Body of pancreas (tissue), 4 donors: Measurements from ENCODE around the gene LRRC15. TPM values are rescaled to one million over a fixed set of nuclear protein-coding genes. Genes with fewer than 3 reads are reported as not detected.

ENCODE experiments used
- ATAC-seq: fragments of 150-250 bp; one replicate; pipeline ENCODE4 v1.9.1; 2016
- DNase-seq, 4 donors: peaks; one replicate each; pipeline ENCODE4 v3.0.0-alpha.2; 2019
- H3K27ac ChIP-seq, 4 donors: fragments of 200-600 bp; sonication (generic); 1 replicate in 3 of 4; 2 replicates in 1 of 4; pipeline versions ENCODE4 v1.5.1 to v1.6.1; 2016 to 2019; ENCODE audit warnings: mild to moderate bottlenecking in 1 of 4, mixed read lengths in 1 of 4, moderate library complexity in 1 of 4
- H3K27me3 ChIP-seq, 2 donors: fragments of 200-600 bp; sonication (generic); one replicate each; pipeline ENCODE4 v1.6.0; 2016; ENCODE audit warnings: mild to moderate bottlenecking in 1 of 2
- H3K36me3 ChIP-seq, 2 donors: fragments of 200-600 bp; sonication (generic); replicated peaks in 1 of 2; 2 replicates each; pipeline ENCODE4 v1.5.1; 2016; ENCODE audit warnings: low read depth in 2 of 2; ENCODE audit not compliant: insufficient read depth in 1 of 2
- H3K4me1 ChIP-seq: fragments of 200-600 bp; sonication (generic); one replicate; pipeline ENCODE4 v1.6.0; 2016
- H3K4me3 ChIP-seq, 2 donors: fragments of 200-600 bp; sonication (generic); 1 replicate in 1 of 2; 2 replicates in 1 of 2; pipeline ENCODE4 v1.5.1; 2016 to 2019
- H3K9me3 ChIP-seq, 3 donors: fragments of 200-600 bp; sonication (generic); 1 replicate in 2 of 3; 2 replicates in 1 of 3; pipeline ENCODE4 v1.5.1; 2016
- CTCF ChIP-seq, 7 experiments: fragments of 450-650 bp in 4 of 7; fragments of 200-600 bp in 3 of 7; sonication (generic) in 3 of 7; IDR thresholded peaks; one replicate each; pipeline ENCODE4 v1.5.1; 2016 to 2019; ENCODE audit warnings: antibody characterized with exemption in 7 of 7
- POLR2A ChIP-seq, 3 donors: fragments of 450-650 bp; IDR thresholded peaks; one replicate each; pipeline ENCODE4 v1.6.1; 2016; ENCODE audit warnings: antibody characterized with exemption in 3 of 3, mild to moderate bottlenecking in 2 of 3
- WGBS, 2 donors: methylation state at CpG; one replicate each; pipeline ENCODE4 v1.1.5; 2017; 5-methylcytosine and 5-hydroxymethylcytosine counted together
- intact Hi-C: fragments of 100-400 bp; cut with DNase I; formaldehyde crosslinking; loops from one replicate; pipeline ENCODE4 v1.15.1; 2023
- total RNA-seq, 2 donors: library from RNA; depleted of rRNA; stranded (reverse); fragments of >200 nt; gene quantifications; one replicate each; pipeline ENCODE4 v1.1.0, GENCODE V29; 2016

The LRRC15 gene
- total RNA-seq, 2 donors from 2014 or later = 0.26 TPM; not detected in 1

GRCh38 chr3:194365978-194366490 lies 3.5 kb downstream of the LRRC15 start:
- intact Hi-C loops = no loop called here
- WGBS, 2 donors = 65 to 77% methylated on average over 5 to 12 of the region's 12 CpGs
- TF ChIP-seq CTCF (IDR thresholded peaks at IDR 0.05) (no peak), POLR2A (IDR thresholded peaks at IDR 0.05) (no peak)
- Histone ChIP-seq H3K27ac (no peak overlapping the region), H3K27me3 (no peaks in the 10 kb centered on the region), H3K4me1 (peaks cover 4% of the 10 kb centered on the region), H3K36me3 (no peaks in the 10 kb centered on the region), H3K4me3 (no peak overlapping the region), H3K9me3 (no peaks in the 10 kb centered on the region)
- ATAC-seq (no peak), DNase-seq (no peak)

GRCh38 chr3:194365526-194365925 lies 4.0 kb downstream of the LRRC15 start:
- TF ChIP-seq POLR2A (IDR thresholded peaks at IDR 0.05) (no peak), CTCF (IDR thresholded peaks at IDR 0.05) (no peak)
- intact Hi-C loops = no loop called here
- Histone ChIP-seq H3K27me3 (no peaks in the 10 kb centered on the region), H3K4me1 (peaks cover 4% of the 10 kb centered on the region), H3K27ac (no peak overlapping the region), H3K9me3 (no peaks in the 10 kb centered on the region), H3K4me3 (no peak overlapping the region), H3K36me3 (no peaks in the 10 kb centered on the region)
- 86% methylated on average over 2 to 6 of the region's 6 CpGs for WGBS, 2 donors
- no peak for DNase-seq
- ATAC-seq = no peak

- Histone ChIP-seq H3K27ac (no peak overlapping the region), H3K36me3 (no peaks in the 10 kb centered on the region), H3K4me1 (peaks cover 4% of the 10 kb centered on the region), H3K27me3 (no peaks in the 10 kb centered on the region), H3K4me3 (no peak overlapping the region), H3K9me3 (no peaks in the 10 kb centered on the region)
- TF ChIP-seq CTCF (IDR thresholded peaks at IDR 0.05) = no peak
- no peak for TF ChIP-seq POLR2A (IDR thresholded peaks at IDR 0.05)
- DNase-seq (peak in 3 of 4 donors; percentile 18 to 31 (median 22)), ATAC-seq (peak; percentile 41)
- 43 to 70% methylated on average over 10 to 20 of the region's 20 CpGs for WGBS, 2 donors
- intact Hi-C loops = no loop called here
These were observed 4.7 kb downstream of the LRRC15 start for GRCh38 chr3:194364652-194365434.

- Histone ChIP-seq H3K36me3 (no peaks in the 10 kb centered on the region), H3K9me3 (no peaks in the 10 kb centered on the region), H3K27me3 (no peaks in the 10 kb centered on the region), H3K27ac (no peak overlapping the region), H3K4me3 (no peak overlapping the region), H3K4me1 (peaks cover 4% of the 10 kb centered on the region)
- intact Hi-C loops = no loop called here
- DNase-seq = no peak
- no peak for TF ChIP-seq POLR2A (IDR thresholded peaks at IDR 0.05)
- no peak for ATAC-seq
- WGBS, 2 donors = 53 to 59% methylated on average over 3 of the region's 3 CpGs
These were observed 5.3 kb downstream of the LRRC15 start for GRCh38 chr3:194364314-194364651.

GRCh38 chr3:194360568-194360967 lies 9.0 kb downstream of the LRRC15 start:
- ATAC-seq (no peak), DNase-seq (no peak)
- Histone ChIP-seq H3K4me1 (peaks cover 4% of the 10 kb centered on the region), H3K27me3 (no peaks in the 10 kb centered on the region), H3K27ac (no peak overlapping the region), H3K4me3 (no peak overlapping the region), H3K9me3 (no peaks in the 10 kb centered on the region), H3K36me3 (no peaks in the 10 kb centered on the region)
- TF ChIP-seq CTCF (IDR thresholded peaks at IDR 0.05) (no peak), POLR2A (IDR thresholded peaks at IDR 0.05) (no peak)
- intact Hi-C loops = no loop called here
- 78 to 86% methylated on average over 6 to 18 of the region's 18 CpGs for WGBS, 2 donors
